ENCODE data around the gene RASA3.

DNA sequence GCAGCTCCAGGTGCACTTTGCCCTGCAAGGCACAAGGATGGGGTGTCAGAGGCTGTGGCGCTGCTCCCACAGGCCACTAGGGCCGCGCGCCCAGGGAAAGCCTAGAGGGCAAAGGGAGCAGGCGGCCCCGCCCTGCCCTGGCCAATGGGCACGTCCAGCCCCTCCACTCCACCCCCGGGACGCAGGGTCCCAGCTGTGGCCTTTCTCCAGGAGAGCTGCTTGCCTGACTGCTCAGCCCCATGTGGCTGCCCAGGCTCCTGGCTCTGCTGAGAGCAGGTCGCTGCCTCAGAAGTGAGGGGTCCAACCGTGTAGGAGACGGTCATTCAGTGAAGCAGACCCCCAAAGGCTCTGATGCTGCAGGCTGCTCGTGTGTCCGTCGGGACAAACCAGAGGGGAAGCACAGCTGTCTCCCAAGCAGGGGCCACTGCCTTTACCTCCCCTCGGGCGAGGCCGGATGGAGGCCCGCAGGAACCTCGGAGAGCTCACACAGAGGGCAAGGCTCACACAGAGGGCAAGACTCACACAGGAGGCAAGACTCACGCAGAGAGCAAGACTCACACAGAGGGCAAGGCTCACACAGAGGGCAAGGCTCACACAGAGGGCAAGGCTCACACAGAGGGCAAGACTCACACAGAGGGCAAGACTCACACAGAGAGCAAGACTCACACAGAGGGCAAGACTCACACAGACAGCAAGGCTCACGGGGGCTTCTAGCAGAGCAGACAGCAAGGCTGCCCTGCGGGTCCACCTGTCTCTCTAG is 102.4 kb downstream of the RASA3 start:
- TF ChIP-seq, protein P1, sequence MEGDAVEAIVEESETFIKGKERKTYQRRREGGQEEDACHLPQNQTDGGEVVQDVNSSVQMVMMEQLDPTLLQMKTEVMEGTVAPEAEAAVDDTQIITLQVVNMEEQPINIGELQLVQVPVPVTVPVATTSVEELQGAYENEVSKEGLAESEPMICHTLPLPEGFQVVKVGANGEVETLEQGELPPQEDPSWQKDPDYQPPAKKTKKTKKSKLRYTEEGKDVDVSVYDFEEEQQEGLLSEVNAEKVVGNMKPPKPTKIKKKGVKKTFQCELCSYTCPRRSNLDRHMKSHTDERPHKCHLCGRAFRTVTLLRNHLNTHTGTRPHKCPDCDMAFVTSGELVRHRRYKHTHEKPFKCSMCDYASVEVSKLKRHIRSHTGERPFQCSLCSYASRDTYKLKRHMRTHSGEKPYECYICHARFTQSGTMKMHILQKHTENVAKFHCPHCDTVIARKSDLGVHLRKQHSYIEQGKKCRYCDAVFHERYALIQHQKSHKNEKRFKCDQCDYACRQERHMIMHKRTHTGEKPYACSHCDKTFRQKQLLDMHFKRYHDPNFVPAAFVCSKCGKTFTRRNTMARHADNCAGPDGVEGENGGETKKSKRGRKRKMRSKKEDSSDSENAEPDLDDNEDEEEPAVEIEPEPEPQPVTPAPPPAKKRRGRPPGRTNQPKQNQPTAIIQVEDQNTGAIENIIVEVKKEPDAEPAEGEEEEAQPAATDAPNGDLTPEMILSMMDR (IDR thresholded peaks at IDR 0.05) = no peak
- TF ChIP-seq POLR2AphosphoS5 (IDR thresholded peaks at IDR 0.05) = no peak
- no peak for TF ChIP-seq POLR2A (IDR thresholded peaks at IDR 0.05)
- TF ChIP-seq EP300 (IDR thresholded peaks at IDR 0.05) = no peak

All from sigmoid colon (tissue), 4 donors.